ENCODE data around the gene TRIM17. TPM values are rescaled to one million over a fixed set of nuclear protein-coding genes. Genes with fewer than 3 reads are reported as not detected.

TRIM17 gene
- total and polyA plus RNA-seq, 9 of the 15 experiments (the other 6 are each of a cell fraction or from before 2014, with no cell fraction given), result not detected

DNA sequence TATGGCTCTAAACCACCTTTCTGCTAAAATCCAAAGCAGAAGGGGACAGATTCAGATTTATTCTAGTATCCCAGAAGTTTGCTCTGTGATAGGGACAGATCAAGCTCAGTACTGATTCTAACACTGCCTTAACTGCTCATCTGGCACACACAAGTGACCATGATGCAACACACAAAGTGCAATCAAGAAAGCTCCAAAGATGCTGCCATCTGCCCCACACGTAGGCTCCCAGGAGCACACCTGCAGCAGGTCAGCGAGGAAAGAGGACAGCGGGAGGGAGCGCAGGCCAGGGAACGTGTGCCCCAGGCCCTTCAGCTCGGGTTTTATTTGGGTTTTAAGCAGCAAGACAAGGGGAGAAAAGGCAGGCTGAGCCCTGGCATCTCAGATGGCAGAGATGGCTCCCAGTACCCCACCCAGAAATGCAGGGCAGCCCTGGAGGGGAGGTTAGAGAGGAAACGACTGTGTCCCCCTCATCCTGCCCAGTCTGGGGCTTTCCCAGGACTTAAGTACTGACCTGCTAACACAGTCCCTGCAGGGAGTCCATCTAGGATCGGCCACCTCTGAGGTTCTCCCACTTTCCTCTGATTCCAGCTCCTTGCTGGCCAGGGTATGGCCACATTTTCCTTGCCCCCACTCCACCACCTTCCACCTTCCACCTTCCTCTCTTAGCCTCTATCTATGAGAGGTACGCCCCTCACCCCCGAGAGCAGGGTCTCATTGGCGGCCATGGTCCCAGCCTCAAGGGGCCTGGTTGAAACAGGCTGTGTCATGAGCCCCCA lies 11.3 kb downstream of the TRIM17 start (continued):
- TF ChIP-seq NEUROD1 (IDR thresholded peaks at IDR 0.05; ENCODE audit: borderline replicate concordance, low read depth, low read length, partially characterized antibody), result no peak
- no peak for TF ChIP-seq GABPB2 (CRISPR knock-in tag; conservative IDR thresholded peaks at IDR 0.05)
- TF ChIP-seq TBL1XR1 (IDR thresholded peaks at IDR 0.05; ENCODE audit: low read length in 2 of 2), result no peak
- no peak for TF ChIP-seq SAFB (IDR thresholded peaks at IDR 0.05; ENCODE audit: borderline replicate concordance, low read depth, low read length)
- TF ChIP-seq HNRNPH1 (optimal IDR thresholded peaks at IDR 0.05; ENCODE audit: low read depth, low read length), result no peak
- TF ChIP-seq ZNF124 (CRISPR knock-in tag; IDR thresholded peaks at IDR 0.05), result 0 out of 2 replicates have a peak, but pooled peaks have one; percentile 54
- no peak for TF ChIP-seq KLF1 (tag; IDR thresholded peaks at IDR 0.05)
- TF ChIP-seq TAF1 (IDR thresholded peaks at IDR 0.05; ENCODE audit: control insufficient read depth, extremely low read depth, insufficient read depth, low read length, severe bottlenecking), result no peak
- 0 out of 2 replicates have a peak, but pooled peaks have one; percentile 68 for TF ChIP-seq IRF2 (CRISPR knock-in tag; IDR thresholded peaks at IDR 0.05)
- no peak for TF ChIP-seq PTTG1 (tag; IDR thresholded peaks at IDR 0.05; ENCODE audit: low read depth)
- TF ChIP-seq POLR3G (IDR thresholded peaks at IDR 0.05; ENCODE audit: extremely low read depth, insufficient read length, insufficient replicate concordance), result no peak
- TF ChIP-seq, protein P1, sequence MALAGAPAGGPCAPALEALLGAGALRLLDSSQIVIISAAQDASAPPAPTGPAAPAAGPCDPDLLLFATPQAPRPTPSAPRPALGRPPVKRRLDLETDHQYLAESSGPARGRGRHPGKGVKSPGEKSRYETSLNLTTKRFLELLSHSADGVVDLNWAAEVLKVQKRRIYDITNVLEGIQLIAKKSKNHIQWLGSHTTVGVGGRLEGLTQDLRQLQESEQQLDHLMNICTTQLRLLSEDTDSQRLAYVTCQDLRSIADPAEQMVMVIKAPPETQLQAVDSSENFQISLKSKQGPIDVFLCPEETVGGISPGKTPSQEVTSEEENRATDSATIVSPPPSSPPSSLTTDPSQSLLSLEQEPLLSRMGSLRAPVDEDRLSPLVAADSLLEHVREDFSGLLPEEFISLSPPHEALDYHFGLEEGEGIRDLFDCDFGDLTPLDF (CRISPR knock-in tag; IDR thresholded peaks at IDR 0.05), result no peak
- TF ChIP-seq, protein P2, sequence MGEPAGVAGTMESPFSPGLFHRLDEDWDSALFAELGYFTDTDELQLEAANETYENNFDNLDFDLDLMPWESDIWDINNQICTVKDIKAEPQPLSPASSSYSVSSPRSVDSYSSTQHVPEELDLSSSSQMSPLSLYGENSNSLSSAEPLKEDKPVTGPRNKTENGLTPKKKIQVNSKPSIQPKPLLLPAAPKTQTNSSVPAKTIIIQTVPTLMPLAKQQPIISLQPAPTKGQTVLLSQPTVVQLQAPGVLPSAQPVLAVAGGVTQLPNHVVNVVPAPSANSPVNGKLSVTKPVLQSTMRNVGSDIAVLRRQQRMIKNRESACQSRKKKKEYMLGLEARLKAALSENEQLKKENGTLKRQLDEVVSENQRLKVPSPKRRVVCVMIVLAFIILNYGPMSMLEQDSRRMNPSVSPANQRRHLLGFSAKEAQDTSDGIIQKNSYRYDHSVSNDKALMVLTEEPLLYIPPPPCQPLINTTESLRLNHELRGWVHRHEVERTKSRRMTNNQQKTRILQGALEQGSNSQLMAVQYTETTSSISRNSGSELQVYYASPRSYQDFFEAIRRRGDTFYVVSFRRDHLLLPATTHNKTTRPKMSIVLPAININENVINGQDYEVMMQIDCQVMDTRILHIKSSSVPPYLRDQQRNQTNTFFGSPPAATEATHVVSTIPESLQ (CRISPR knock-in tag; IDR thresholded peaks at IDR 0.05), result 0 out of 2 replicates have a peak, but pooled peaks have one; percentile 29
- no peak for TF ChIP-seq FOSL1 (tag; conservative IDR thresholded peaks at IDR 0.05)
- TF ChIP-seq, protein P3, sequence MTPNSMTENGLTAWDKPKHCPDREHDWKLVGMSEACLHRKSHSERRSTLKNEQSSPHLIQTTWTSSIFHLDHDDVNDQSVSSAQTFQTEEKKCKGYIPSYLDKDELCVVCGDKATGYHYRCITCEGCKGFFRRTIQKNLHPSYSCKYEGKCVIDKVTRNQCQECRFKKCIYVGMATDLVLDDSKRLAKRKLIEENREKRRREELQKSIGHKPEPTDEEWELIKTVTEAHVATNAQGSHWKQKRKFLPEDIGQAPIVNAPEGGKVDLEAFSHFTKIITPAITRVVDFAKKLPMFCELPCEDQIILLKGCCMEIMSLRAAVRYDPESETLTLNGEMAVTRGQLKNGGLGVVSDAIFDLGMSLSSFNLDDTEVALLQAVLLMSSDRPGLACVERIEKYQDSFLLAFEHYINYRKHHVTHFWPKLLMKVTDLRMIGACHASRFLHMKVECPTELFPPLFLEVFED (CRISPR knock-in tag; conservative IDR thresholded peaks at IDR 0.05), result no peak
- TF ChIP-seq ILF3 (IDR thresholded peaks at IDR 0.05; ENCODE audit: borderline replicate concordance), result no peak
- no peak for TF ChIP-seq PRMT5 (CRISPR knock-in tag; IDR thresholded peaks at IDR 0.05)
- no peak for TF ChIP-seq SMAD4 (CRISPR knock-in tag; conservative IDR thresholded peaks at IDR 0.05)
- TF ChIP-seq ZNF507 (tag; conservative IDR thresholded peaks at IDR 0.05), result no peak
- no peak for TF ChIP-seq ARHGAP35 (IDR thresholded peaks at IDR 0.05; ENCODE audit: partially characterized antibody)
- TF ChIP-seq, protein P4, sequence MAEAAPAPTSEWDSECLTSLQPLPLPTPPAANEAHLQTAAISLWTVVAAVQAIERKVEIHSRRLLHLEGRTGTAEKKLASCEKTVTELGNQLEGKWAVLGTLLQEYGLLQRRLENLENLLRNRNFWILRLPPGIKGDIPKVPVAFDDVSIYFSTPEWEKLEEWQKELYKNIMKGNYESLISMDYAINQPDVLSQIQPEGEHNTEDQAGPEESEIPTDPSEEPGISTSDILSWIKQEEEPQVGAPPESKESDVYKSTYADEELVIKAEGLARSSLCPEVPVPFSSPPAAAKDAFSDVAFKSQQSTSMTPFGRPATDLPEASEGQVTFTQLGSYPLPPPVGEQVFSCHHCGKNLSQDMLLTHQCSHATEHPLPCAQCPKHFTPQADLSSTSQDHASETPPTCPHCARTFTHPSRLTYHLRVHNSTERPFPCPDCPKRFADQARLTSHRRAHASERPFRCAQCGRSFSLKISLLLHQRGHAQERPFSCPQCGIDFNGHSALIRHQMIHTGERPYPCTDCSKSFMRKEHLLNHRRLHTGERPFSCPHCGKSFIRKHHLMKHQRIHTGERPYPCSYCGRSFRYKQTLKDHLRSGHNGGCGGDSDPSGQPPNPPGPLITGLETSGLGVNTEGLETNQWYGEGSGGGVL (CRISPR knock-in tag; IDR thresholded peaks at IDR 0.05), result no peak
- no peak for TF ChIP-seq RFX1 (IDR thresholded peaks at IDR 0.05)

Data from K562 (cell line).